ENCODE data around the gene WWP2.
"Not testable (repeated sequence)": the region's sequence is repeated elsewhere in the genome, so short reads cannot be mapped to it uniquely, and the experiment has no call there.

Gene WWP2

DNA sequence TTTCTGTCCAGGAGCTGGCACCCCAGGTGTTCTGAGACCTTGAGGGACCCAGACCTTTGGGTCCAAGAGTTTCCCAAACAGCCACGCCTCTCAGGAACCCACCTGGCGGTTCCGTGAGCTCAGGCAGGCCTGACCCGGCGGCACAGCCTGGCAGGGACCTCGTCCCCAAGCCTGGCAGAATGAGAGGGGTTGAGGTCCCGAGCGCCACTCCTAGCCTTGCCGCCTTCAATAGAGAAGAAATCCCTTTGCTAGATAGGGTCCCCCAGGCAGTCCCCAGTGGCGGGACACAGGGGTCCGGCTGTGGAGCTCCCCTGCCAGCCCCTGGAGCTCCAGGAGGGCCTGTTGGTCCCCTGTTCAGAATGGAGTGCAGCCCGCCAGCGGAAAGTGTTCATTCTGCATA is 178.5 kb downstream of the WWP2 start:
- Histone ChIP-seq H3K9me3 (ENCODE audit: low read depth, low read length) (no peaks in the 10 kb centered on the region), H3K4me3 (no peak overlapping the region), H3K9ac (ENCODE audit: insufficient read length) (no peak overlapping the region), H3K36me3 (ENCODE audit: insufficient read depth, low read length) (no peaks in the 10 kb centered on the region), H3K27ac (no peak overlapping the region)
- DNase-seq (ENCODE audit: low read depth, low spot score), result no peak
- no peak for TF ChIP-seq EZH2 (IDR thresholded peaks at IDR 0.05)
- no peak for TF ChIP-seq POLR2AphosphoS5 (IDR thresholded peaks at IDR 0.05; ENCODE audit: borderline replicate concordance, low read depth, low read length)
- no peak for TF ChIP-seq FOXP2 (optimal IDR thresholded peaks at IDR 0.05; ENCODE audit: control extremely low read depth, extremely low read length, insufficient read depth)

DNA sequence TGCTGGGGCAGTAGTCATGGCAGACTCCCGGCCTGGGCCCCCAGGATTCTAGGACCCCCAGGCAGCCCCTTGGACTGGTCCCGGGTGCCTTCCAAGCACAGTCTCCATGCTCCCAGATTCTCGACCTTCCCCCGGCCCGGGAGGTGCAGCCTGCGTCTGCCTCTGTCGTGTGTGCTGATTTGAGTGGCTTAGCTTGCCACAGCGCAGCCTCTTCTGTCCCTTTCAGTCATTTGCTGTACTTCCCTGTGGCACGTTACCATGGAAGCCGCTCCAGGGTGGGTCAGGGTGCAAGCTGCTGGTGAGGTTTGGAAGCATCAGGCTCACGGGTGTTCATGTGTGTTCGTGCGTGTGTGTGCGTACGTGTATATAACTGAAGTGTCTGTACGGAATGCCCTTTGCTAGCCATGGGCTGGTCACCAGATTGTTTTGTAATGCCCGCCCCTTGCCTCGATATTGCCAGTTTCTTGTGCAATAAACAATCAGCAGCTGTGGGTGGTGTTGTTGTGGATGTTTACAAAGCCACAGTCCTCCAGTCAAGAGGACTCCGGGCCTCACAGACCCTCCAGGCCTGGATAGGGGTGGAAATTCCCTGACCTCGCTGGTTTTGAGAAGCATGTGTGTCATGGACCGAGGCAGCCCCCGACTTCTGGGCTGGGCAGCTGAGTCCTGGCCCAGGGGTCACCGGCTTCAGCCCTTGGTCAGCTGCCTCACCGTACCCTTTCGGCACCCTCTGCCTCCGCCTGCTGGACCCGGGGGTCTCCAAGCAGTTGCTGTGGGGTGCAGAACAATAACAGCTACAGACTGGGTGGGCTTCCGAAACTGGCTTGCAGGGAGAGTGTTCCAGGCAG is 179.3 kb downstream of the WWP2 start:
- DNase-seq (ENCODE audit: low read depth, low spot score), result no peak
- Histone ChIP-seq H3K36me3 (ENCODE audit: insufficient read depth, low read length) (no peaks in the 10 kb centered on the region), H3K27ac (no peak overlapping the region), H3K4me3 (no peak overlapping the region), H3K9ac (ENCODE audit: insufficient read length) (no peak overlapping the region), H3K9me3 (ENCODE audit: low read depth, low read length) (no peaks in the 10 kb centered on the region)
- TF ChIP-seq EZH2 (IDR thresholded peaks at IDR 0.05), result no peak

DNA sequence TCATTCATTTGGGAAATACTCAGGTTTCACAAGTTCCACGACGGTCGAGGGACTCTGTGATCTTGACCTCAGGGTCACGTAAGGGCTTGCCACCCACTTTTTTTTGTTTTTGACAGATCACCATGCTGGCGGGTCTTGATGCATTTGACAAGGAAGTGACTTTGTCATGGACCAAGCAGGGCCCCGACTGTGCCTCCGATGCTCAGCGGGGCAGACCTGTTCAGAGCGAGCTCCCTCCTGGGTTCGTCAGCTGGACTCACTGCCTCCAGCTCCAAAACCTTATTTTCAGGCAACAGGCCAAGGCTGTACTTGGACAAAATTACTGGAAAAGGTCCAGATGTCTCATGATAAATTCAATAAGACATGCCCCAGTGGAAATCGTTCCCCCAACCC is 180.0 kb downstream of the WWP2 start:
- DNase-seq (ENCODE audit: low read depth, low spot score), result no peak
- TF ChIP-seq POLR2AphosphoS5 (IDR thresholded peaks at IDR 0.05; ENCODE audit: borderline replicate concordance, low read depth, low read length) (no peak), EZH2 (IDR thresholded peaks at IDR 0.05) (no peak), FOXP2 (optimal IDR thresholded peaks at IDR 0.05; ENCODE audit: control extremely low read depth, extremely low read length, insufficient read depth) (no peak)
- Histone ChIP-seq H3K4me3 (no peak overlapping the region), H3K27ac (no peak overlapping the region), H3K9me3 (ENCODE audit: low read depth, low read length) (no peaks in the 10 kb centered on the region), H3K36me3 (ENCODE audit: insufficient read depth, low read length) (no peaks in the 10 kb centered on the region), H3K9ac (ENCODE audit: insufficient read length) (no peak overlapping the region)

DNA sequence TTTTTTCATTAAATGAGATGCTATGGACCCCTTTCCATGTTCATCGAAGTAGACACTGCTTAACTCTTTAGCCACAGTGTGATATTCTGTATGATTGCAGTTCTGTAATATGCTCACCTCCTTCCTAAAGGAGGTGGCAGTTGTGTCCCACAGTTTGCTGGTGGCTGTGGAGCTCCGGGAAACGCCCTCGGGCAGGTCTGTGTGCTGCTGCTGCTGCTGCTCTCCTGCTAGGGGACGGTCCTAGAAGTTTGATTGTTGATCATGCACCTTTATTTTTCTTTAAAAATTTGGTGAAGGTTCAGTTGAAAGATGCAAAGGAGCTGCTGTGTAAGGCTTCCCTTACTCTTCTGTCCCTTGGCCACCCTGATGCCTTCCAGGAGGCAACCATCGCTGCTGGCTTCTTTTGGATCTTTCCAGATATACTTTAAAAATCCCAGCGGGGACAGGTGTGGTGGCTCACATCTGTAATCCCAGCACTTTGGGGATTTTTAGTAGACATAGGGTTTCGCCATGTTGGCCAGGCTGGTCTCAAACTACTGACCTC is 180.6 kb downstream of the WWP2 start:
- Histone ChIP-seq H3K36me3 (ENCODE audit: insufficient read depth, low read length) (no peaks in the 10 kb centered on the region), H3K4me3 (no peak overlapping the region), H3K27ac (no peak overlapping the region), H3K9ac (ENCODE audit: insufficient read length) (no peak overlapping the region), H3K9me3 (ENCODE audit: low read depth, low read length) (no peaks in the 10 kb centered on the region)
- TF ChIP-seq FOXP2 (optimal IDR thresholded peaks at IDR 0.05; ENCODE audit: control extremely low read depth, extremely low read length, insufficient read depth) (no peak), EZH2 (IDR thresholded peaks at IDR 0.05) (no peak), POLR2AphosphoS5 (IDR thresholded peaks at IDR 0.05; ENCODE audit: borderline replicate concordance, low read depth, low read length) (no peak)
- no peak for DNase-seq (ENCODE audit: low read depth, low spot score)

DNA sequence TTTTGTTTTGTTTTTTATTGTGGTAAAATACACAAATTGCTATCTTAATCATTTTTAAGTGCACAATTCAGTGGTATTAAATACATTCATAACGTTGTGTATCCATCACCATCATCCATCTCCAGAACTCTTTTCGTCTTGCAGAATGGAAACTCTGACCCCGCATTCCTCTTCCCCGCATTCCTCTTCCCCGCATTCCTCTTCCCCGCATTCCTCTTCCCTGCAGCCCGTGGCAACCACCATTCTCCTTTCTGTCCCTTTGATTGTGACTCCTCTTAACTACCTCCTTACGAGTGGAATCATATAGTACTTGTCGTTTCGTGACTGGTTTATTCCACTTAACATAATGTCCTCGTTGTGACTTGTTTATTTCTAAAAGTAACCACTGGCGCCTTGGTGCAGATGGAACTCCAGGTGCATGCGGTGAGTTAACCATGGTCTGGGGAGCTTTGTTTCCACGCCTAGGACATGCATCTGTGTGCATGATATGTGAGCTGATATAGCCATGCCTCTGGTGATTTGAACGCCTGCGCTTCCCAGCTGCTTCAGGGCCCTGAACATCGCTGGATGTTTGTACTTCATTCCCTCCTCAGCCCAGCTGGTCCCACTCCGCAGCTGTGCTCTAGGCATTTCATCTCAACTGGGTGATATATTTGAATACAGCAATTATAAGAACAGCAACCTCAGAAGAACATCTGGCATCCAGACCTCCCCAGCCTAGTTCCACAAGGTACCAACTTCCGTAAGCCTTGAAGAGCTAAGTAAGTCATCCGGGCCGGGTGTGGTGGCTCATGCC is 181.3 kb downstream of the WWP2 start:
- not testable (repeated sequence) for H3K4me3 ChIP-seq; DNase-seq (ENCODE audit: low read depth, low spot score); H3K9ac ChIP-seq (ENCODE audit: insufficient read length); H3K9me3 ChIP-seq (ENCODE audit: low read depth, low read length); H3K27ac ChIP-seq; H3K36me3 ChIP-seq (ENCODE audit: insufficient read depth, low read length)

DNA sequence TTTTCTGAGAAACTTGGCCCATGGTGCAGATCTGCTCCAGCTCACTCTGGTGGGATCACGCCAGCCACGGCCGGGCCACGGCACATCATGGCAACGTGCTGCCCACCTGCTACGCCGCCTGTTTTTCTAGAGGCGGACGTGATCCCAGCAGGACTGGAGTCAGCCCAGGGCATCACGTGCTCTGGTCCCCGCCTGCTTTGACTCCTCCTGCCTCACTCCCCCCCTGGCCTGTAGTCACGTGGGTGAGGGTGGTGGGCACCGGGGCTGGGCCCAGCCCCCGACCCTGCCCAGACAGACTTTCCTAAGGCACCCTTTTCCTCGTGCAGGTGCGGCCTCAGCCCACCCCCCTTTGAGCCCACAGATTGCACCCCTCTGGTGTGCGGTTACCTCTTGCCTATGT is 188.3 kb downstream of the WWP2 start:
- H3K4me3 ChIP-seq; DNase-seq (ENCODE audit: low read depth, low spot score); H3K36me3 ChIP-seq (ENCODE audit: insufficient read depth, low read length); H3K27ac ChIP-seq; H3K9me3 ChIP-seq (ENCODE audit: low read depth, low read length); H3K9ac ChIP-seq (ENCODE audit: insufficient read length): not testable (repeated sequence)

DNA sequence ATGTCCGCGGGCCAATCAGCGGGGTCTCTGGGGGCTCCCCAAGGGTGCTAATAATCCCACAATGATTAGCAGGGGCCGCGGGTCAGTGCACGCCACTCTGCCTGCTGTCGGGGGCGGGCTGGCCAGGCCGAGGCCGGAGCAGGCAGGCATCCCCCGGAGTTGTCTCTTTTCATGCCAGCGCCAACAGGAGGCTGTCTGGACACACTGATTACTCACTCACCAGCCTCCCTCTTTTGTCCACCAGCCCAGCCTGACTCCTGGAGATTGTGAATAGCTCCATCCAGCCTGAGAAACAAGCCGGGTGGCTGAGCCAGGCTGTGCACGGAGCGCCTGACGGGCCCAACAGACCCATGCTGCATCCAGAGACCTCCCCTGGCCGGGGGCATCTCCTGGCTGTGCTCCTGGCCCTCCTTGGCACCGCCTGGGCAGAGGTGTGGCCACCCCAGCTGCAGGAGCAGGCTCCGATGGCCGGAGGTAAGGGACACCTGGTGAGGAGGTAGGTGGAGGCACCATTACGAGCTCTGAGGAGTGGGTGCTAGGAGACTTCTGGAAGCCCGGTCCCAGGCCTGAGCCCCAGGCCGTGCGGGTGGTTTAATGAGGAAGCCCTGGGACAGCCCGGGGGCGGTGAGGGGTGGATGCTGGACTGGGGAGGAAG is 189.0 kb downstream of the WWP2 start, which contains the start of gene CLEC18A:
TSS of gene CLEC18A (plus strand) at position 318 of the 655 bp plus-strand sequence. CDS start at position 351, 33 bp downstream.
- not testable (repeated sequence) for H3K9ac ChIP-seq (ENCODE audit: insufficient read length); H3K27ac ChIP-seq; H3K36me3 ChIP-seq (ENCODE audit: insufficient read depth, low read length); H3K9me3 ChIP-seq (ENCODE audit: low read depth, low read length); H3K4me3 ChIP-seq; DNase-seq (ENCODE audit: low read depth, low spot score)

DNA sequence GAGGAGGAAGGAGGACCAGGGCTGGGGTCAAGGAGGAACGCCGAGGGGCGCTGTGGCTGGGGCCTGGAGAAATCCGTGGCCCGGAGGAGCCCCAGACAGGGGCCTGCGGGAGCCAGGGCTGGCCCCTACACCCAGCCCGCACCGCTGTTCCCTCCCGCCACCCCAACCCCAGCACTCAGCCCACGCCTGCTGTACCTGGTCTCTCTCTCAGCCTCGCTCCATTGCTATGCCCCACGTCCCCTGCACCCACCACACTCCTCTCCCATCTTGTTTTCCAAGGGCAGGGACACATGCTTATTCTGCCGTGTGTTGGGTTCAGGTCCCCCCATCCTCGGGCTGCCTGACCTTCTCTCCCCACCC is 189.5 kb downstream of the WWP2 start:
- not testable (repeated sequence) for H3K9me3 ChIP-seq (ENCODE audit: low read depth, low read length); H3K4me3 ChIP-seq; H3K36me3 ChIP-seq (ENCODE audit: insufficient read depth, low read length); DNase-seq (ENCODE audit: low read depth, low spot score); H3K9ac ChIP-seq (ENCODE audit: insufficient read length); H3K27ac ChIP-seq

DNA sequence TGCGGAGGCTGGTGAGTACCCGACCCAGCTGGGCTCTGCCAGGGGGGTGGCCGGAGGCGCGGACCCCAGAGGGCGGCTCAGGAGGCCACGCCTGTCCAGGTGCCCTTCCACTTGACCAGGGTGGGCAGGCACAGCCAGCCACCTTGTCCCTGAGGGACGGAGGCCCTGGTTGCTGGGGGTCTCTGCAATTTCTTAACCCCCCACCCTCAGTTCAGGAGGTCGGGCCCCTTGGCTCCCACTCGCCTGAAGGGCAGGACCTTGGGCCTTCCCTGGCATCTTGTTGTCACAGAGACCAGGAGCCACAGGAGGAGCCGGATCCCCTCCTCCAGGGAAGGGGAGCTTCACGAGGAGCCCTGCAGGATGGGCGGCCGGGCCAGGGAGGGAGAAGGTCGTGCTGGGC is 190.0 kb downstream of the WWP2 start:
- H3K9ac ChIP-seq (ENCODE audit: insufficient read length); DNase-seq (ENCODE audit: low read depth, low spot score); H3K36me3 ChIP-seq (ENCODE audit: insufficient read depth, low read length); H3K4me3 ChIP-seq; H3K9me3 ChIP-seq (ENCODE audit: low read depth, low read length); H3K27ac ChIP-seq: not testable (repeated sequence)

DNA sequence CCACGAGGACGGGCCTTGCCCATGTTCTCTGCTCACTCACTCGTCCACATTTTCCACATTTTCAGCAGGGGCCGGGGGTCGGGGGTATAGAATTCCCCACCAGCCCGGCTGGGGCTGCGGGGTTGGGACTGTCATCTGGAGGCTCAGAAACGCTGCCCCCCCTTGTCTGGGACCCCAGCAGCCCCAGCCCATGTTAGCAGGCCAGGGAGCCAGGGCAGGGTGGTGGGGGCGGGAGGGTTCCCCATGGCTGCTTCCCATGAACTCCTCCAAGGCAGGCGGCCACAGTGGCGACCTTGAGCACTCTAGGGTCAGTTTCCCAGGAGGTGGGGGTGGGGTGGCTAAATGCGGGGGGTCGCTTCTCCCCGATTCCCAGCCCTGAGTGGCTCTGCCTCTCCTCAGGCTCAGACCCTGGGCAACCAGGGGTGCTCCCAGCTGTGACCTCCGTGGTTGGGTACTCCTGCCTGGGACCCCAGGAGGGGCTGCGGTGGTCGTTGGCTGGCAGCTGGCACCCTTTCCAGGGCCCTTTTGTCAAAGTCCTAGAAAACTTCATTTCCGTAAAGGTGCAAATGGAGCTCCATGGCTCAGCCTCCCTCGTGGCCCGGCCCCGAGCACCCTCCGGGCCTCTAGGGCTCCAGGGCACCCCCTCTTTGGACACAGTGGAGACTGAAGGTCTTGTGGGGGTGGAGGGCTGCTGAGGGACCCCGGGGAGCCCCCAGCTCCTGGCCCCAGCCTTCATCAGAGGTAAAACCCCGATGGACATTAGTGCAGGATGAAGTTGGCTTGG is 190.6 kb downstream of the WWP2 start:
- not testable (repeated sequence) for H3K36me3 ChIP-seq (ENCODE audit: insufficient read depth, low read length); H3K27ac ChIP-seq; H3K4me3 ChIP-seq; H3K9ac ChIP-seq (ENCODE audit: insufficient read length); H3K9me3 ChIP-seq (ENCODE audit: low read depth, low read length); DNase-seq (ENCODE audit: low read depth, low spot score)

DNA sequence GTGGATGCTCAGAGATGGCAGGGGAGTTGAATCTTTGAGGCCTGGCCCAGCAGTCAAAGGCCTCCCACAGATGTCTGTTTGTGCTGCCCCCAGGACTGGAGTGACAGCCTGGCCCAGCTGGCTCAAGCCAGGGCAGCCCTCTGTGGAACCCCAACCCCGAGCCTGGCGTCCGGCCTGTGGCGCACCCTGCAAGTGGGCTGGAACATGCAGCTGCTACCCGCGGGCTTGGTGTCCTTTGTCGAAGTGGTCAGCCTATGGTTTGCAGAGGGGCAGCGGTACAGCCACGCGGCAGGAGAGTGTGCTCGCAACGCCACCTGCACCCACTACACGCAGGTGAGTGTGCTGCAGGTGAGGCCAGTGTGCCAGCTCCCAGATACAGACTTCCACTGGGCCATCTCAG is 192.1 kb downstream of the WWP2 start:
- not testable (repeated sequence) for H3K4me3 ChIP-seq; H3K27ac ChIP-seq; H3K9ac ChIP-seq (ENCODE audit: insufficient read length); H3K9me3 ChIP-seq (ENCODE audit: low read depth, low read length); H3K36me3 ChIP-seq (ENCODE audit: insufficient read depth, low read length); DNase-seq (ENCODE audit: low read depth, low spot score)

DNA sequence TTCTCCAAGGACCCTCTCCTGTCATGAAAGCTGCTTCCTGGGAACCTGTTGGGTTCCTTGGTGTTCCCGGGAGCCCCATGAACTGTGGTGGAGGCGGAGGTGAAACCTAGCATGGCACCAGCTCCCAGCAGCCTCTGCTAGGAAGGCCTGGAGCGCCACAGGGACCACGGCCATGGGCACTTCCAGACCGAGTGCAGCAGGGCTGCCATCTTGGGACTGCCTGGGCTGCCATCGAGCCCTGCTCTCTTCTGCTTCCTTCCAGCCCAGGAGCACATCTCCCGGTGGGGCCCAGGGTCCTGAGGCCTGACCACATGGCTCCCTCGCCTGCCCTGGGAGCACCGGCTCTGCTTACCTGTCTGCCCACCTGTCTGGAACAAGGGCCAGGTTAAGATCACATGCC is 201.2 kb downstream of the WWP2 start:
- DNase-seq (ENCODE audit: low read depth, low spot score); H3K9me3 ChIP-seq (ENCODE audit: low read depth, low read length); H3K9ac ChIP-seq (ENCODE audit: insufficient read length); H3K36me3 ChIP-seq (ENCODE audit: insufficient read depth, low read length); H3K4me3 ChIP-seq; H3K27ac ChIP-seq: not testable (repeated sequence)

All from SK-N-MC (cell line).